ENCODE measurements around the gene NAALADL2. TPM values are rescaled to one million over a fixed set of nuclear protein-coding genes. Genes with fewer than 3 reads are reported as not detected.

NAALADL2 gene
- total and polyA plus RNA-seq, 4 donors: 0.28 to 4.6 (median 3.1) TPM

DNA sequence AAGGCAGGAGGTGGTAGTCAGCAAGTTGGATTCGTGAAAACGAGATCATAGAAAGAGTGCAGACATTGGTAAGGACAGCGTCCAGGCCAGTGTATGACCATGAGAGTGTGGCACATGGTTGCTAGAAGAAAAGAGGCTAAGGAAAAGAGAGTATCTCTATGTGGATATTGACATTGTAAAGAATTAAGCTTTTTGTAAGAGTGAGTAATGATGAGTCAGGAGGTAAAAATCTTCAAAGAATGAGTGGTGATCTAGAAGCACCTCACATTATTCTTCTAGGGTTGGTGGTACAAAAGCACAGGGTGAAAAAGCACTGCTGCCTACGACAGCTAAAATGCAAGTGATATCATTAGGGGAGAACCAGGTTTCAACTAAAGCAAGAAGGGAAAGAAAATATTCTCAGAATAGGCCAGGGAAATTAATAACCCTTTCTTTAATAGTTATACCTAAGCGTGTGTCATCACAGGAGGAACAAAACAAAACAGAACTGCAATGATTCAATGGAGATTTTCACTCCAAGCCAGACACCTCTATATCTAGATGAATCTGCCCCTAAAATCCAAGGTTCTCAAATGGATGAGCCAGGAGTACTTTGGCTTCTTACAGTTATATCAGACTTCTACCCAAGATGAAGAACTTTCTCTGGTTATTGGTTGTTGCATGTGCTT is 884.7 kb downstream of the NAALADL2 start:
- Histone ChIP-seq H3K27ac (ENCODE audit: low read depth in 1 of 2, low read length in 2 of 2) (no peak overlapping the region), H3K4me1 (ENCODE audit: control insufficient read depth in 4 of 4, insufficient read depth in 4 of 4, low read length in 3 of 4) (no peaks in the 10 kb centered on the region), H3K36me3 (ENCODE audit: control insufficient read depth in 4 of 4, insufficient read depth in 3 of 4, low read depth in 1 of 4, low read length in 3 of 4) (no peaks in the 10 kb centered on the region), H3K9ac (ENCODE audit: low read depth in 1 of 2, low read length in 2 of 2) (no peak overlapping the region), H3K4me3 (ENCODE audit: low read depth in 1 of 3, low read length in 3 of 3) (no peak overlapping the region), H3K27me3 (ENCODE audit: control insufficient read depth in 4 of 4, insufficient read depth in 4 of 4, low read length in 3 of 4) (no peaks in the 10 kb centered on the region), H3K9me3 (ENCODE audit: control insufficient read depth in 4 of 4, low read length in 3 of 4) (no peaks in the 10 kb centered on the region)
- WGBS: 91% methylated on average over 5 of the region's 5 CpGs
- DNase-seq (ENCODE audit: low spot score): no peak
- TF ChIP-seq, protein P1, sequence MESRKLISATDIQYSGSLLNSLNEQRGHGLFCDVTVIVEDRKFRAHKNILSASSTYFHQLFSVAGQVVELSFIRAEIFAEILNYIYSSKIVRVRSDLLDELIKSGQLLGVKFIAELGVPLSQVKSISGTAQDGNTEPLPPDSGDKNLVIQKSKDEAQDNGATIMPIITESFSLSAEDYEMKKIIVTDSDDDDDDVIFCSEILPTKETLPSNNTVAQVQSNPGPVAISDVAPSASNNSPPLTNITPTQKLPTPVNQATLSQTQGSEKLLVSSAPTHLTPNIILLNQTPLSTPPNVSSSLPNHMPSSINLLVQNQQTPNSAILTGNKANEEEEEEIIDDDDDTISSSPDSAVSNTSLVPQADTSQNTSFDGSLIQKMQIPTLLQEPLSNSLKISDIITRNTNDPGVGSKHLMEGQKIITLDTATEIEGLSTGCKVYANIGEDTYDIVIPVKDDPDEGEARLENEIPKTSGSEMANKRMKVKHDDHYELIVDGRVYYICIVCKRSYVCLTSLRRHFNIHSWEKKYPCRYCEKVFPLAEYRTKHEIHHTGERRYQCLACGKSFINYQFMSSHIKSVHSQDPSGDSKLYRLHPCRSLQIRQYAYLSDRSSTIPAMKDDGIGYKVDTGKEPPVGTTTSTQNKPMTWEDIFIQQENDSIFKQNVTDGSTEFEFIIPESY (IDR thresholded peaks at IDR 0.05): no peak
- TF ChIP-seq RAD21 (IDR thresholded peaks at IDR 0.05) (no peak), JUND (IDR thresholded peaks at IDR 0.05) (no peak), GABPA (IDR thresholded peaks at IDR 0.05 in 1 of 2, conservative IDR thresholded peaks at IDR 0.05 in 1 of 2) (no peak), FOXA1 (IDR thresholded peaks at IDR 0.05) (no peak)

DNA sequence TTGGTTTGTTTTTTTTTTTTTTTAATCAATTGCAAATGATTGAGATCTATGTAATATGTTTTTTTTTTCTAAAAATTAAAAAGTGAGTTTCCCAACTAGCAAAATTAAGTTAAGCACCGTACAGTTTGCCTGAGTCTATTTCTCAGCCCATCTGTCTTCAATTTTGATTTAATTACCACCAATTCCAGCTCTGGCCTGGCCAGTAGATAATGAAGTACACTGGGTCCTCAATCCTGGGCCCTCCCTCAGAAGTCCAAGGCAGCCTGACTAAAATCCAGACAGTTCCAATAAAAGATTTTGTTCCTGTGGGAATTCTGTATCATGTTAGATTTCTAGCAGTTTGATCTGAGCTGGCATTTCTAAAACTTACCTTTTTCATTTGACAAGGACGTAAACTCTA is 887.2 kb downstream of the NAALADL2 start:
- Histone ChIP-seq H3K27ac (ENCODE audit: low read depth in 1 of 2, low read length in 2 of 2) (no peak overlapping the region), H3K36me3 (ENCODE audit: control insufficient read depth in 4 of 4, insufficient read depth in 3 of 4, low read depth in 1 of 4, low read length in 3 of 4) (no peaks in the 10 kb centered on the region), H3K9ac (ENCODE audit: low read depth in 1 of 2, low read length in 2 of 2) (no peak overlapping the region), H3K27me3 (ENCODE audit: control insufficient read depth in 4 of 4, insufficient read depth in 4 of 4, low read length in 3 of 4) (no peaks in the 10 kb centered on the region), H3K4me1 (ENCODE audit: control insufficient read depth in 4 of 4, insufficient read depth in 4 of 4, low read length in 3 of 4) (no peaks in the 10 kb centered on the region), H3K4me3 (ENCODE audit: low read depth in 1 of 3, low read length in 3 of 3) (no peak overlapping the region), H3K9me3 (ENCODE audit: control insufficient read depth in 4 of 4, low read length in 3 of 4) (no peaks in the 10 kb centered on the region)
- no peak for TF ChIP-seq HNF4A (conservative IDR thresholded peaks at IDR 0.05)
- TF ChIP-seq TAF1 (conservative IDR thresholded peaks at IDR 0.05): no peak
- TF ChIP-seq, protein P2, sequence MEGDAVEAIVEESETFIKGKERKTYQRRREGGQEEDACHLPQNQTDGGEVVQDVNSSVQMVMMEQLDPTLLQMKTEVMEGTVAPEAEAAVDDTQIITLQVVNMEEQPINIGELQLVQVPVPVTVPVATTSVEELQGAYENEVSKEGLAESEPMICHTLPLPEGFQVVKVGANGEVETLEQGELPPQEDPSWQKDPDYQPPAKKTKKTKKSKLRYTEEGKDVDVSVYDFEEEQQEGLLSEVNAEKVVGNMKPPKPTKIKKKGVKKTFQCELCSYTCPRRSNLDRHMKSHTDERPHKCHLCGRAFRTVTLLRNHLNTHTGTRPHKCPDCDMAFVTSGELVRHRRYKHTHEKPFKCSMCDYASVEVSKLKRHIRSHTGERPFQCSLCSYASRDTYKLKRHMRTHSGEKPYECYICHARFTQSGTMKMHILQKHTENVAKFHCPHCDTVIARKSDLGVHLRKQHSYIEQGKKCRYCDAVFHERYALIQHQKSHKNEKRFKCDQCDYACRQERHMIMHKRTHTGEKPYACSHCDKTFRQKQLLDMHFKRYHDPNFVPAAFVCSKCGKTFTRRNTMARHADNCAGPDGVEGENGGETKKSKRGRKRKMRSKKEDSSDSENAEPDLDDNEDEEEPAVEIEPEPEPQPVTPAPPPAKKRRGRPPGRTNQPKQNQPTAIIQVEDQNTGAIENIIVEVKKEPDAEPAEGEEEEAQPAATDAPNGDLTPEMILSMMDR (IDR thresholded peaks at IDR 0.05; ENCODE audit: low read depth, low read length, missing input control): no peak
- TF ChIP-seq RAD21 (IDR thresholded peaks at IDR 0.05): no peak
- no peak for TF ChIP-seq EGR1 (IDR thresholded peaks at IDR 0.05; ENCODE audit: low read depth in 2 of 2)
- no peak for DNase-seq (ENCODE audit: low spot score)
- 98% methylated on average over 2 of the region's 2 CpGs for WGBS

DNA sequence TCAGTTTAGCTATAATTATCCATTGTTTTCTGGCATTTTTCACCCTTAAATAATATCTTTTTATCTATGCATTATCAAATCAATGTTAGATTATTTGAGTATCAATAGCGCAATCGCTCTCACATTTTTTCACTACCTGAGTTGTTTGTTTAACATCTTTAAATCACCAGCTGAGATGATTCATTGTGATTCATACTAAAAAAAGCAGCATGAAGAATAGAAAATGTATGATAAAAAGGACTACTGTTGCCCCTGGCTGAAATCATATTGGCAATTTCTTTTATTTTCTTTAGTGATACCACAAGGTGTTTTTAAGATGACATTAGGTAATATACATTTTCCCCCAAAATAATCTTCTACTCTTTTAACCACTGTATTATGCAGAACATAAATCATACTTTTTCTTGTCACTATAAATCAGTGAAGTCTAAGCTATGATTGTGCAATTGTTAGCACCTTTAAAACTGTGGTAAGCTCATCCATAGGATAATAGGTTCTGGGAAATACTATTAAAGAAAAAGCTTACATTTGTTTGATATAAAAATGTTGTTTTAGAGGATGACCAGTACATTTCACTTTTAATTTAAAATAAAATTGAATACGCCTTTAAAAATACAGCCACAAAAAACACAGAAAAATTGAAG is 889.1 kb downstream of the NAALADL2 start:
- Histone ChIP-seq H3K9me3 (ENCODE audit: control insufficient read depth in 4 of 4, low read length in 3 of 4) (no peaks in the 10 kb centered on the region), H3K4me1 (ENCODE audit: control insufficient read depth in 4 of 4, insufficient read depth in 4 of 4, low read length in 3 of 4) (no peaks in the 10 kb centered on the region), H3K27ac (ENCODE audit: low read depth in 1 of 2, low read length in 2 of 2) (no peak overlapping the region), H3K36me3 (ENCODE audit: control insufficient read depth in 4 of 4, insufficient read depth in 3 of 4, low read depth in 1 of 4, low read length in 3 of 4) (no peaks in the 10 kb centered on the region), H3K9ac (ENCODE audit: low read depth in 1 of 2, low read length in 2 of 2) (no peak overlapping the region), H3K27me3 (ENCODE audit: control insufficient read depth in 4 of 4, insufficient read depth in 4 of 4, low read length in 3 of 4) (no peaks in the 10 kb centered on the region), H3K4me3 (ENCODE audit: low read depth in 1 of 3, low read length in 3 of 3) (no peak overlapping the region)
- DNase-seq (ENCODE audit: low spot score): no peak
- TF ChIP-seq HNF4A (conservative IDR thresholded peaks at IDR 0.05) (no peak), RXRA (IDR thresholded peaks at IDR 0.05) (no peak), RAD21 (IDR thresholded peaks at IDR 0.05) (no peak), YY1 (IDR thresholded peaks at IDR 0.05) (no peak), FOXA1 (IDR thresholded peaks at IDR 0.05) (no peak), SP1 (IDR thresholded peaks at IDR 0.05) (no peak), TAF1 (conservative IDR thresholded peaks at IDR 0.05) (no peak), HNF4G (IDR thresholded peaks at IDR 0.05) (no peak), NR2F2 (IDR thresholded peaks at IDR 0.05) (no peak), JUND (IDR thresholded peaks at IDR 0.05) (no peak)
- TF ChIP-seq, protein P3, sequence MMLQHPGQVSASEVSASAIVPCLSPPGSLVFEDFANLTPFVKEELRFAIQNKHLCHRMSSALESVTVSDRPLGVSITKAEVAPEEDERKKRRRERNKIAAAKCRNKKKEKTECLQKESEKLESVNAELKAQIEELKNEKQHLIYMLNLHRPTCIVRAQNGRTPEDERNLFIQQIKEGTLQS (IDR thresholded peaks at IDR 0.05): no peak
- TF ChIP-seq, protein P4, sequence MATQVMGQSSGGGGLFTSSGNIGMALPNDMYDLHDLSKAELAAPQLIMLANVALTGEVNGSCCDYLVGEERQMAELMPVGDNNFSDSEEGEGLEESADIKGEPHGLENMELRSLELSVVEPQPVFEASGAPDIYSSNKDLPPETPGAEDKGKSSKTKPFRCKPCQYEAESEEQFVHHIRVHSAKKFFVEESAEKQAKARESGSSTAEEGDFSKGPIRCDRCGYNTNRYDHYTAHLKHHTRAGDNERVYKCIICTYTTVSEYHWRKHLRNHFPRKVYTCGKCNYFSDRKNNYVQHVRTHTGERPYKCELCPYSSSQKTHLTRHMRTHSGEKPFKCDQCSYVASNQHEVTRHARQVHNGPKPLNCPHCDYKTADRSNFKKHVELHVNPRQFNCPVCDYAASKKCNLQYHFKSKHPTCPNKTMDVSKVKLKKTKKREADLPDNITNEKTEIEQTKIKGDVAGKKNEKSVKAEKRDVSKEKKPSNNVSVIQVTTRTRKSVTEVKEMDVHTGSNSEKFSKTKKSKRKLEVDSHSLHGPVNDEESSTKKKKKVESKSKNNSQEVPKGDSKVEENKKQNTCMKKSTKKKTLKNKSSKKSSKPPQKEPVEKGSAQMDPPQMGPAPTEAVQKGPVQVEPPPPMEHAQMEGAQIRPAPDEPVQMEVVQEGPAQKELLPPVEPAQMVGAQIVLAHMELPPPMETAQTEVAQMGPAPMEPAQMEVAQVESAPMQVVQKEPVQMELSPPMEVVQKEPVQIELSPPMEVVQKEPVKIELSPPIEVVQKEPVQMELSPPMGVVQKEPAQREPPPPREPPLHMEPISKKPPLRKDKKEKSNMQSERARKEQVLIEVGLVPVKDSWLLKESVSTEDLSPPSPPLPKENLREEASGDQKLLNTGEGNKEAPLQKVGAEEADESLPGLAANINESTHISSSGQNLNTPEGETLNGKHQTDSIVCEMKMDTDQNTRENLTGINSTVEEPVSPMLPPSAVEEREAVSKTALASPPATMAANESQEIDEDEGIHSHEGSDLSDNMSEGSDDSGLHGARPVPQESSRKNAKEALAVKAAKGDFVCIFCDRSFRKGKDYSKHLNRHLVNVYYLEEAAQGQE (IDR thresholded peaks at IDR 0.05): no peak
- 96% methylated on average over 3 of the region's 3 CpGs for WGBS

Data from liver (tissue), 9 donors.